Measurements from ENCODE around the gene CAMK2G. TPM values are rescaled to one million over a fixed set of nuclear protein-coding genes. Genes with fewer than 3 reads are reported as not detected.

CAMK2G gene
- total RNA-seq, 2 donors from 2014 or later, result 20.9 to 21.7 TPM

- Histone ChIP-seq H3K27ac (ENCODE audit: low read depth, low read length) (no peak overlapping the region), H3K4me3 (ENCODE audit: low read length) (no peak overlapping the region), H3K27me3 (ENCODE audit: control insufficient read depth, insufficient read depth, low read length, poor library complexity, severe bottlenecking) (peaks cover 14% of the 10 kb centered on the region), H3K9ac (ENCODE audit: extremely low read depth, low read length, poor library complexity, severe bottlenecking) (no peak overlapping the region), H3K9me3 (ENCODE audit: control insufficient read depth, low read length) (no peaks in the 10 kb centered on the region), H3K36me3 (ENCODE audit: control insufficient read depth, insufficient read depth, low read length) (peaks cover 19% of the 10 kb centered on the region), H3K4me1 (ENCODE audit: control insufficient read depth, insufficient read depth, low read length) (peaks cover 34% of the 10 kb centered on the region)
- no peak overlapping the region for H3K27ac Mint-ChIP-seq
- TF ChIP-seq CTCF (conservative IDR thresholded peaks at IDR 0.05), result peak; percentile 53
- peaks cover 18% of the 10 kb centered on the region for H3K36me3 Mint-ChIP-seq (ENCODE audit: low read depth)
- H3K4me3 Mint-ChIP-seq, result no peak overlapping the region
- 84 to 91% methylated on average over 7 to 10 of the region's 10 CpGs for WGBS, 2 experiments (ENCODE audit: insufficient coverage in 1 of 2, insufficient read length in 1 of 2)
- DNase-seq, result peak; percentile 81
- H3K4me1 Mint-ChIP-seq, result peaks cover 40% of the 10 kb centered on the region
- peaks cover 25% of the 10 kb centered on the region for H3K27me3 Mint-ChIP-seq (ENCODE audit: insufficient read depth)
- no peaks in the 10 kb centered on the region for H3K9me3 Mint-ChIP-seq
Measured at GRCh38 chr10:73818402-73818801, 56.0 kb downstream of the CAMK2G start.

GRCh38 chr10:73817826-73818225 lies 56.5 kb downstream of the CAMK2G start:
- Histone ChIP-seq H3K9ac (ENCODE audit: extremely low read depth, low read length, poor library complexity, severe bottlenecking) (no peak overlapping the region), H3K27ac (ENCODE audit: low read depth, low read length) (no peak overlapping the region), H3K27me3 (ENCODE audit: control insufficient read depth, insufficient read depth, low read length, poor library complexity, severe bottlenecking) (peaks cover 14% of the 10 kb centered on the region), H3K9me3 (ENCODE audit: control insufficient read depth, low read length) (no peaks in the 10 kb centered on the region), H3K4me3 (ENCODE audit: low read length) (no peak overlapping the region), H3K4me1 (ENCODE audit: control insufficient read depth, insufficient read depth, low read length) (peaks cover 34% of the 10 kb centered on the region), H3K36me3 (ENCODE audit: control insufficient read depth, insufficient read depth, low read length) (peaks cover 19% of the 10 kb centered on the region)
- TF ChIP-seq CTCF (conservative IDR thresholded peaks at IDR 0.05), result no peak
- no peaks in the 10 kb centered on the region for H3K9me3 Mint-ChIP-seq
- H3K27ac Mint-ChIP-seq, result peak overlapping the region; percentile 50
- DNase-seq, result no peak
- no peak overlapping the region for H3K4me3 Mint-ChIP-seq
- peaks cover 19% of the 10 kb centered on the region for H3K36me3 Mint-ChIP-seq (ENCODE audit: low read depth)
- H3K4me1 Mint-ChIP-seq, result peaks cover 46% of the 10 kb centered on the region
- peaks cover 23% of the 10 kb centered on the region for H3K27me3 Mint-ChIP-seq (ENCODE audit: insufficient read depth)
- WGBS, 2 experiments (ENCODE audit: insufficient coverage in 1 of 2, insufficient read length in 1 of 2), result 90 to 100% methylated on average over 2 to 5 of the region's 5 CpGs

GRCh38 chr10:73816917-73817729 lies 57.2 kb downstream of the CAMK2G start:
- peaks cover 9% of the 10 kb centered on the region for H3K27me3 ChIP-seq (ENCODE audit: control insufficient read depth, insufficient read depth, low read length, poor library complexity, severe bottlenecking)
- DNase-seq, result peak; percentile 75
- peak overlapping the region; percentile 50 for H3K27ac Mint-ChIP-seq

More at GRCh38 chr10:73816917-73817729, 57.2 kb downstream of the CAMK2G start:
- Mint-ChIP-seq H3K9me3 (no peaks in the 10 kb centered on the region), H3K4me1 (peaks cover 49% of the 10 kb centered on the region), H3K27me3 (ENCODE audit: insufficient read depth) (peaks cover 16% of the 10 kb centered on the region), H3K36me3 (ENCODE audit: low read depth) (peaks cover 16% of the 10 kb centered on the region), H3K4me3 (no peak overlapping the region)
- H3K27ac ChIP-seq (ENCODE audit: low read depth, low read length), result no peak overlapping the region
- H3K9ac ChIP-seq (ENCODE audit: extremely low read depth, low read length, poor library complexity, severe bottlenecking), result peak overlapping the region; percentile 50
- peaks cover 19% of the 10 kb centered on the region for H3K36me3 ChIP-seq (ENCODE audit: control insufficient read depth, insufficient read depth, low read length)
- WGBS, 2 experiments (ENCODE audit: insufficient coverage in 1 of 2, insufficient read length in 1 of 2), result 72 to 87% methylated on average over 9 to 10 of the region's 10 CpGs
- no peak for TF ChIP-seq CTCF (conservative IDR thresholded peaks at IDR 0.05)
- H3K9me3 ChIP-seq (ENCODE audit: control insufficient read depth, low read length), result no peaks in the 10 kb centered on the region
- H3K4me1 ChIP-seq (ENCODE audit: control insufficient read depth, insufficient read depth, low read length), result peaks cover 34% of the 10 kb centered on the region
- peak overlapping the region; percentile 31 for H3K4me3 ChIP-seq (ENCODE audit: low read length)

All from endodermal cell (in vitro differentiated cells).